Nephron progenitor cell (in vitro differentiated cells): ENCODE measurements around the gene GNAL.

Source experiments
- DNase-seq: peaks from one replicate; pipeline ENCODE4 v3.0.0; 2021
- H3K27ac Mint-ChIP-seq: 2 replicates; pipeline ENCODE4 v1.8.0; 2021; ENCODE audit warnings: mild to moderate bottlenecking, moderate library complexity, mixed read lengths
- H3K27me3 Mint-ChIP-seq: 2 replicates; pipeline ENCODE4 v1.8.0; 2021; ENCODE audit warnings: mild to moderate bottlenecking, low read depth, mixed read lengths; ENCODE audit not compliant: poor library complexity
- H3K36me3 Mint-ChIP-seq: 2 replicates; pipeline ENCODE4 v1.8.0; 2021; ENCODE audit warnings: low read depth, mixed read lengths
- H3K4me1 Mint-ChIP-seq: 2 replicates; pipeline ENCODE4 v1.8.0; 2021; ENCODE audit warnings: mixed read lengths
- H3K4me3 Mint-ChIP-seq: 2 replicates; pipeline ENCODE4 v1.8.0; 2021; ENCODE audit warnings: mild to moderate bottlenecking, moderate library complexity, mixed read lengths
- H3K9me3 Mint-ChIP-seq: 2 replicates; pipeline ENCODE4 v1.8.0; 2021; ENCODE audit warnings: mild to moderate bottlenecking, moderate library complexity, mixed read lengths
- CTCF ChIP-seq: fragments of 200-600 bp; sonication (generic); IDR thresholded peaks from 2 replicates; pipeline ENCODE4 v1.5.0; 2021; ENCODE audit warnings: antibody characterized with exemption

Gene GNAL

DNA sequence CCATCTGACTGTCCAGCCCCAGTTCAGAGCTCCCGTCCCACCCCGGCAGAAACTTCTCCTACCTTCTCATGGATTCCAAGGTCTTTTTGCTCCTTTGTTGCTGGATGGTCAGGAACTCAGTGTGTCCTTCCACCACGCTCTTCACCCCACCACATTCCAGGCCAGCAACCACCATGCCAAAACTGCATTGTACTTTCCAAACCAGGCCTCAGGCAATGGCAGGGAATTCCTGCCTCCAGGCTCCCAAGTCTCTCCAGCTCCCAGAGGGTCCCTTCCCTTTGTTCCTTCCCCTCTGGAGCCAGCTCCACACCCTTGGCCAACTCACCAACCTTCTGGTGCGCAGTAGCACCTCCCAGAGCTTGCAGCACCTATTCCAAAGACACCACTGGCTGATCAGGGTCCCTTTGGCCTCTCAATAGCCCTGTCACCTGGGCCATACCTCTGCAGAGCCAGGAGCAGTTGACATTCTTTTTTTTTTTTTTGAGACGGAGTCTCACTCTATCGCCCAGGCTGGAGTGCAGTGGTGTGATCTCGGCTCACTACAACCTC is 170.3 kb downstream of the GNAL start:
- peaks cover 75% of the 10 kb centered on the region for H3K4me1 Mint-ChIP-seq
- DNase-seq, result no peak
- TF ChIP-seq CTCF, result no peak

GRCh38 chr18:11859903-11860407 is 170.9 kb downstream of the GNAL start:
- H3K4me3 Mint-ChIP-seq, result peak overlapping the region; percentile 1
- peaks cover 4% of the 10 kb centered on the region for H3K27me3 Mint-ChIP-seq
- no peak for DNase-seq
- no peak overlapping the region for H3K27ac Mint-ChIP-seq
- peaks cover 30% of the 10 kb centered on the region for H3K36me3 Mint-ChIP-seq
- TF ChIP-seq CTCF, result no peak
- peaks cover 72% of the 10 kb centered on the region for H3K4me1 Mint-ChIP-seq
- H3K9me3 Mint-ChIP-seq, result no peaks in the 10 kb centered on the region

More for the DNA sequence above, 170.3 kb downstream of the GNAL start:
- H3K4me3 Mint-ChIP-seq, result no peak overlapping the region
- H3K36me3 Mint-ChIP-seq, result peaks cover 24% of the 10 kb centered on the region
- peak overlapping the region; percentile 94 for H3K27ac Mint-ChIP-seq
- peaks cover 4% of the 10 kb centered on the region for H3K27me3 Mint-ChIP-seq
- H3K9me3 Mint-ChIP-seq, result no peaks in the 10 kb centered on the region

GRCh38 chr18:11860594-11861450 is 171.8 kb downstream of the GNAL start:
- H3K9me3 Mint-ChIP-seq, result no peaks in the 10 kb centered on the region
- TF ChIP-seq CTCF, result no peak
- H3K27me3 Mint-ChIP-seq, result peaks cover 4% of the 10 kb centered on the region
- H3K4me3 Mint-ChIP-seq, result no peak overlapping the region
- peak overlapping the region; percentile 72 for H3K27ac Mint-ChIP-seq
- no peak for DNase-seq
- peaks cover 65% of the 10 kb centered on the region for H3K4me1 Mint-ChIP-seq
- H3K36me3 Mint-ChIP-seq, result peaks cover 34% of the 10 kb centered on the region

DNA sequence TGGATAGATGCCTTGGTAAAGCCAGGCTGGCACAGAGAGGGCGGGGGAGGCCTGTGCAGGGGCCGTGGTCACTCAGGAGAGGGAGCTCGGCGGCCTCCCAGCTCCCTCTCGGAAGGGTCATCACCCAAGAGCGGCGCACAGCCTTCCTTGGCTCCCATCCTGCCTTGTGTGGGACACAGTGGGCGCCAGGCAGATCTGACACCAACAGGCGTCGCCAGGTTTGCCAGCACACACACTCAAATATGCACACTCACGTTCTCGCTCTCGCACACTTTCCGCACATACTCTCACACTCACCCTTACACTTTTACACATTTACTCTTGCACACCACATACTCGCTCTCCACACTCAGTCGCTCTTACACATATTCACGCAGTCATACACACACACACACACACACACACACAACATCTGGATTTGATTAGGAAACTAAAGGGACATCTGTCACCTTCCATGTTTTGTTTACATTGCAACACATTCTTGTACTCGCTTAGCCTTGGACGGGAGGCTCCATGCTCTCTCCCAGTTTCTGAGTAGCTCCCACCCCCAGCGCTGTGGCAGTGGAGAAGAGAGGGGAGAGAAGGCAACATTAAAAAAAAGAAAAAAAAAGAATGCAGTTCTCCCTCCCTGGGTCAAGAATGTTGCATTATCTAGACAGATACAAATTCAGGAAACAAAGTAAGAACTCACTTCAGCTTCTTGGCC is 172.7 kb downstream of the GNAL start:
- Mint-ChIP-seq H3K4me1 (peaks cover 56% of the 10 kb centered on the region), H3K27me3 (peaks cover 4% of the 10 kb centered on the region), H3K9me3 (no peaks in the 10 kb centered on the region), H3K4me3 (peak overlapping the region; percentile 4), H3K27ac (peak overlapping the region; percentile 55), H3K36me3 (peaks cover 41% of the 10 kb centered on the region)
- DNase-seq, result no peak
- no peak for TF ChIP-seq CTCF

DNA sequence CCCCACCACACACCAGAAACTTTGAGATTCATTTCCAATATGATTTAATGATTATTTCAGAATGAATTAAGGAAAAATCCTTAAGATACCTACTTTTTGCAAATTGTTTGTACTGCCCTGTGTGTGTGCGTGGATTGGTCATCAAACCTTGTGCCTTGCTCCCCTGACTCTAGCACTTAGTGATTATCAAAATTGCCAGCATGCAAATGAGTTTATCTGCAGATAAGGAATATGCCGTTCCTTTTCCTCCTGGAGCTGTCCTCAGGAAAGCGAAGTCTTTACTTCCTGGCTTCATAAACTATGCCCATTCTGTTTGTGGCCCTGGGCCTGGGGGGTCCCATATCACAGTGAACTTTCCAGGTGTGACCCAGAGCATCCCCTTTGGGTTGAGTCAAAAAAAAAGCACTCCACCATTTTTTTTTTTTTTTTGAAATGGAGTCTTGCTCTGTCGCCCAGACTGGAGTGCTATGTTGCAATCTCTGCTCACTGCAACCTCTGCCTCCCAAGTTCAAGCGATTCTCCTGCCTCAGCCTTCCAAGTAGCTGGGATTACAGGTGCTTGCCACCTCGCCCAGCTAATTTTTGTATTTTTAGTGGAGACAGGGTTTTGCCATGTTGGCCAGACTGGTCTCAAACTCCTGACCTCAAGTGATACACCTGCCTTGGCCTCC is 173.5 kb downstream of the GNAL start:
- Mint-ChIP-seq H3K27me3 (peaks cover 4% of the 10 kb centered on the region), H3K4me1 (peaks cover 47% of the 10 kb centered on the region), H3K36me3 (peaks cover 41% of the 10 kb centered on the region), H3K4me3 (no peak overlapping the region), H3K27ac (peak overlapping the region; percentile 42), H3K9me3 (no peaks in the 10 kb centered on the region)
- no peak for DNase-seq
- no peak for TF ChIP-seq CTCF
